Adrenal gland (tissue), 5 donors: ENCODE data around the gene ANKMY1.

ENCODE experiments used
- POLR2A ChIP-seq, 2 donors: fragments of 450-650 bp; IDR thresholded peaks; one replicate each; pipeline ENCODE4 v1.6.1; 2017; ENCODE audit warnings: antibody characterized with exemption in 2 of 2, mild to moderate bottlenecking in 2 of 2, moderate library complexity in 1 of 2
- TF ChIP-seq, protein P1 (sequence below), 6 experiments: fragments of 450-650 bp in 4 of 6; fragments of 200-600 bp in 2 of 6; sonication (generic) in 1 of 6; IDR thresholded peaks; 1 replicate in 5 of 6; 2 replicates in 1 of 6; pipeline versions ENCODE4 v1.5.1 to v1.8.0; 2016 to 2021; ENCODE audit warnings: antibody characterized with exemption in 6 of 6, mild to moderate bottlenecking in 2 of 6, moderate library complexity in 1 of 6
- donor health status: DM: no; HTN: no; CAD: no.

DNA sequence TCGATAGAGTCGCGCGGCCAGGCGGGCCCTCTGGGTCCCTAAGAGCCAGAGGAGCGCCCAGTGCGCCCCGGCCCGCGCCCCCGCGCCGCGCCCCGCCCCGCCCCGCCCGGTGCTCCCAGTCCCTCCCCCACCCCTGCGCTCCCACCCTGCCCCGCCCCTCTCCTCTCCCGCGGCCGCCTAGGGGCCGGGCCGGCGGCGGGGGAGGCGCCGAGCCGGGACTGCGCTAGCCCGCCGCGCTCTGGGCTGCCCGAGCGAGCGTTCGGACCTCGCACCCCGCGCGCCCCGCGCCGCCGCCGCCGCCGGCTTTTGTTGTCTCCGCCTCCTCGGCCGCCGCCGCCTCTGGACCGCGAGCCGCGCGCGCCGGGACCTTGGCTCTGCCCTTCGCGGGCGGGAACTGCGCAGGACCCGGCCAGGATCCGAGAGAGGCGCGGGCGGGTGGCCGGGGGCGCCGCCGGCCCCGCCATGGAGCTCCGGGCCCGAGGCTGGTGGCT lies 122.3 kb downstream of the ANKMY1 start, which contains the start of gene GPC1:
- TF ChIP-seq, protein P1, sequence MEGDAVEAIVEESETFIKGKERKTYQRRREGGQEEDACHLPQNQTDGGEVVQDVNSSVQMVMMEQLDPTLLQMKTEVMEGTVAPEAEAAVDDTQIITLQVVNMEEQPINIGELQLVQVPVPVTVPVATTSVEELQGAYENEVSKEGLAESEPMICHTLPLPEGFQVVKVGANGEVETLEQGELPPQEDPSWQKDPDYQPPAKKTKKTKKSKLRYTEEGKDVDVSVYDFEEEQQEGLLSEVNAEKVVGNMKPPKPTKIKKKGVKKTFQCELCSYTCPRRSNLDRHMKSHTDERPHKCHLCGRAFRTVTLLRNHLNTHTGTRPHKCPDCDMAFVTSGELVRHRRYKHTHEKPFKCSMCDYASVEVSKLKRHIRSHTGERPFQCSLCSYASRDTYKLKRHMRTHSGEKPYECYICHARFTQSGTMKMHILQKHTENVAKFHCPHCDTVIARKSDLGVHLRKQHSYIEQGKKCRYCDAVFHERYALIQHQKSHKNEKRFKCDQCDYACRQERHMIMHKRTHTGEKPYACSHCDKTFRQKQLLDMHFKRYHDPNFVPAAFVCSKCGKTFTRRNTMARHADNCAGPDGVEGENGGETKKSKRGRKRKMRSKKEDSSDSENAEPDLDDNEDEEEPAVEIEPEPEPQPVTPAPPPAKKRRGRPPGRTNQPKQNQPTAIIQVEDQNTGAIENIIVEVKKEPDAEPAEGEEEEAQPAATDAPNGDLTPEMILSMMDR (IDR thresholded peaks at IDR 0.05), result peak in 1 of 6 experiments; percentile 14
- TF ChIP-seq POLR2A (IDR thresholded peaks at IDR 0.05), result peak; percentile 58 to 83
